AG04450 (cell line): ENCODE results near the gene HYOU1. TPM values are rescaled to one million over a fixed set of nuclear protein-coding genes. Genes with fewer than 3 reads are reported as not detected.

ENCODE experiments used
- CTCF ChIA-PET: fragments of 300-600, 350-600 bp; formaldehyde crosslinking; extraction: SDS; loops from one replicate; lab custom pipeline; 2022; ENCODE audit warnings: antibody characterized with exemption, inconsistent platforms; lab: Charles Lee
- POLR2A ChIA-PET: fragments of 350-600 bp; formaldehyde crosslinking; extraction: SDS; loops from one replicate; lab custom pipeline; 2021; ENCODE audit warnings: antibody characterized with exemption, inconsistent platforms; lab: Yijun Ruan, JAX
- DNase-seq: peaks from one replicate; pipeline ENCODE4 v3.0.0-alpha.2; 2011; ENCODE audit warnings: low read depth, low spot score
- H3K27ac ChIP-seq: one replicate; pipeline ENCODE4 v1.5.1; 2012; ENCODE audit warnings: low read depth, low read length, control low read depth
- H3K27me3 ChIP-seq: one replicate; pipeline ENCODE4 v1.6.0; 2012; ENCODE audit warnings: low read length; ENCODE audit not compliant: control insufficient read depth, insufficient read depth
- H3K4me3 ChIP-seq: 2 replicates; pipeline ENCODE4 v1.5.1; 2011; ENCODE audit warnings: mild to moderate bottlenecking, low read depth, low read length, control low read depth
- H3K9me3 ChIP-seq: 2 replicates; pipeline ENCODE4 v1.5.1; 2012; ENCODE audit warnings: low read length; ENCODE audit not compliant: control insufficient read depth, insufficient read depth
- polyA plus RNA-seq: library from polyadenylated mRNA; depleted of rRNA; stranded (reverse); fragments of >200 nt; gene quantifications from 2 replicates; pipeline ENCODE4 v1.2.3, GENCODE V29; 2011
- TF ChIP-seq, protein P1 (sequence below): IDR thresholded peaks from 2 replicates; pipeline ENCODE4 v1.5.1; 2011; ENCODE audit warnings: low read depth, low read length, control low read depth, inconsistent platforms

The HYOU1 gene
- polyA plus RNA-seq, 1 experiment: 123 TPM

DNA sequence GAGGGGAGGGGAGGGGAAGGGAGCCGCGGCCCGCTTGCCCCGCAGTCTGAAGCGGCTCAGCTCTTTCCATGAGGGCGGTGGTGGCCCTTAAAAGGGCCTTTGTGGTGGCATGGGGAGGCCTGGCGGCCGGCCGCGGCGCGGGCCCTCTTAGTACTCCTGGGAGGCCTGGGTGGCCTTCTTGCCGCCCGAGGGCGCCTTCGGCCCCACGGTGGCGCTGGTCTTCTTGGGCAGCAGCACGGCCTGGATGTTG lies 37.7 kb upstream of the HYOU1 start:
- TF ChIP-seq, protein P1, sequence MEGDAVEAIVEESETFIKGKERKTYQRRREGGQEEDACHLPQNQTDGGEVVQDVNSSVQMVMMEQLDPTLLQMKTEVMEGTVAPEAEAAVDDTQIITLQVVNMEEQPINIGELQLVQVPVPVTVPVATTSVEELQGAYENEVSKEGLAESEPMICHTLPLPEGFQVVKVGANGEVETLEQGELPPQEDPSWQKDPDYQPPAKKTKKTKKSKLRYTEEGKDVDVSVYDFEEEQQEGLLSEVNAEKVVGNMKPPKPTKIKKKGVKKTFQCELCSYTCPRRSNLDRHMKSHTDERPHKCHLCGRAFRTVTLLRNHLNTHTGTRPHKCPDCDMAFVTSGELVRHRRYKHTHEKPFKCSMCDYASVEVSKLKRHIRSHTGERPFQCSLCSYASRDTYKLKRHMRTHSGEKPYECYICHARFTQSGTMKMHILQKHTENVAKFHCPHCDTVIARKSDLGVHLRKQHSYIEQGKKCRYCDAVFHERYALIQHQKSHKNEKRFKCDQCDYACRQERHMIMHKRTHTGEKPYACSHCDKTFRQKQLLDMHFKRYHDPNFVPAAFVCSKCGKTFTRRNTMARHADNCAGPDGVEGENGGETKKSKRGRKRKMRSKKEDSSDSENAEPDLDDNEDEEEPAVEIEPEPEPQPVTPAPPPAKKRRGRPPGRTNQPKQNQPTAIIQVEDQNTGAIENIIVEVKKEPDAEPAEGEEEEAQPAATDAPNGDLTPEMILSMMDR: peak; percentile 68
- CTCF ChIA-PET: interaction anchor here (0.6 to 1.9 kb wide), 15 partner anchors 10 to 405 kb away, joined by 3 to 16 read pairs (median 3); partner anchors contain the start of gene HMBS
- DNase-seq: no peak
- no peaks in the 10 kb centered on the region for H3K27me3 ChIP-seq
- no peaks in the 10 kb centered on the region; the same call in 1 of the 2 replicates for H3K9me3 ChIP-seq
- peak overlapping the region; percentile 70 for H3K27ac ChIP-seq
- POLR2A ChIA-PET: interaction anchor here (0.6 to 2.8 kb wide), 12 partner anchors 9 to 380 kb away, joined by 3 to 49 read pairs (median 4); partner anchors contain the start of genes C2CD2L, CBL, HINFP and HMBS
- peak overlapping the region; percentile 76 for H3K4me3 ChIP-seq

DNA sequence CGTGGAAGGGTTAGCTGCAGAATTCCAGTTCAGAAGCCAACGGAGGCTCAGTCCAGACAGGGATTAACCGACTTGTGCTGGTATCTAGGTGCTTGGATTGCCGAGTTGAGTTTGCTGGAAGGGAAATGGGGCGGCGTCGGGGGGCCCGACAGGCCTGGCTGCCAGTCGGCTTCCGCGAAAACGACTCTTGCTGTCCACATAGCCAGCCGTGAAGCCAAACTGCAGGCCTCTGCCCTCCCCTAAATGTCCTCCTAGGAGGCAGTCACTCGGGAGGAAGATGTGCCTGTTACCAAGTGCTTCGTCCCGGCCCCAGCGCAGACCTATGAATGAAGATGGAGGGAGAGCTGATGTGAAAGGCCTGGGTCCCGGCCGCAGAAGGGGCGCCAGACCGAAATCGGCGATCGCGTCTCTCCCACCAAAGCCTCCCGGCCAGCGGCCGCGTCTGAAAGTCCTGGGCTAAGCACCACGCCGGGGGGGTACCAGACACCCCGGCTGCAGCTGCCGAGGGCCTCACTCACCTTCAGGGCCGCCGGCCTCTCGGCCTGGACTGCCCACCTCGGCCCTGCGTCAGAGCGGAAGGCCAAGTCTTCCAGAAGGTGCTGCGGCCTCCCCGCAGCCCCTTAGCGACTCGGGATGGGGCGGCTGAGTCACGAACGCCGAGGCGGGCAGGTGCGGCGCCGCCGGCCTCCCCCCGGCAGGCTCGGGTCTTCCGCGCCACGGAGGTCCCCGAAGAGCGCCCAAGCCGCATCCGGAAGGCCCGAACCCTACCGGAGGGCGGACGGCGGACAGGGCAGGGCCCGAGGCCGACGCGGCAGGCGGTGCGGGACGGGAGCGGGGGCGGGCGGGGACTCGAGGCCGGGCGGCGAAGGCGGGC lies 37.2 kb upstream of the HYOU1 start:
- Histone ChIP-seq H3K9me3 (no peaks in the 10 kb centered on the region; the same call in 1 of the 2 replicates), H3K4me3 (peak overlapping the region; percentile 76), H3K27ac (peak overlapping the region; percentile 70), H3K27me3 (no peaks in the 10 kb centered on the region)
- ChIA-PET CTCF (interaction anchor here (0.6 to 1.9 kb wide), 14 partner anchors 9 to 405 kb away, joined by 3 to 16 read pairs (median 3); partner anchors contain the start of gene HMBS), POLR2A (interaction anchor here (0.6 to 2.8 kb wide), 13 partner anchors 8 to 381 kb away, joined by 3 to 49 read pairs (median 4); partner anchors contain the start of genes C2CD2L, CBL, DPAGT1 and HINFP)
- DNase-seq: no peak
- TF ChIP-seq, protein P1: no peak

DNA sequence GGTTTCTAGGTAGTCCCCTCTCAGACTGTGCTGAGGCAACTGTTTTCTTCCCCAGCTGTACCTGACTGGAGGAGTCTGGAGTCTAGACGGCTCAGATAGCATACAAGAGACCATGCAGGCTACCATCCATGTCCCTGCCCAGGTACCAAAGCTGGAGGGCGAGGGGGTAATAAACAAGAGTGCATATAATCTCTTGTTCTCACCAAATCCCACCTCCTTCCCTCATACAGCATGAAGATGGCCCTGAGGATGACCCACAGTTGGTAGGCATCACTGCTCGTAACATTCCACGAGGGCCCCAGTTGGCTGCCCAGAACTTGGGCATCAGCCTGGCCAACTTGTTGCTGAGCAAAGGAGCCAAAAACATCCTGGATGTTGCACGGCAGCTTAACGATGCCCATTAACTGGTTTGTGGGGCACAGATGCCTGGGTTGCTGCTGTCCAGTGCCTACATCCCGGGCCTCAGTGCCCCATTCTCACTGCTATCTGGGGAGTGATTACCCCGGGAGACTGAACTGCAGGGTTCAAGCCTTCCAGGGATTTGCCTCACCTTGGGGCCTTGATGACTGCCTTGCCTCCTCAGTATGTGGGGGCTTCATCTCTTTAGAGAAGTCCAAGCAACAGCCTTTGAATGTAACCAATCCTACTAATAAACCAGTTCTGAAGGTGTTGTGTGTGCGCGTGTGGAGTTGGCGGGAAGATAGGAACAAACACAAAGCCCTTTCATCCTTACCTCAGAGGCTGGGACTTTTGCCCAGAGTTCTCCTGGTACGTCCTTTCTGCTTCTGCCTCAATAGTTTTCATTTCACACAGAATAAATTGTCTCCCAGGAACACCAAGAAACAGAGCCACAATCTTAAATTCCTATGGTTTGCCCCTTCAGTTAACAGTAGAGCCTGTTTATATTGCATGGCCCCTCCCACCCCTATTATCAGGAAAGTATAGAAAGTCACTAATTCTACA lies 36.2 kb upstream of the HYOU1 start:
- H3K9me3 ChIP-seq: no peaks in the 10 kb centered on the region; the same call in 1 of the 2 replicates
- no peaks in the 10 kb centered on the region for H3K27me3 ChIP-seq
- CTCF ChIA-PET: interaction anchor here (1.3 to 1.9 kb wide), 3 partner anchors 9 to 104 kb away, joined by 3 to 16 read pairs (median 4); partner anchors contain the start of gene DPAGT1
- peak overlapping the region; percentile 39 for H3K27ac ChIP-seq
- POLR2A ChIA-PET: interaction anchor here (2.5 to 2.8 kb wide), 3 partner anchors 8 to 244 kb away, joined by 23 to 49 read pairs (median 27); partner anchors contain the start of genes C2CD2L and HMBS
- H3K4me3 ChIP-seq: peak overlapping the region; percentile 76
- no peak for DNase-seq
- TF ChIP-seq, protein P1: no peak

DNA sequence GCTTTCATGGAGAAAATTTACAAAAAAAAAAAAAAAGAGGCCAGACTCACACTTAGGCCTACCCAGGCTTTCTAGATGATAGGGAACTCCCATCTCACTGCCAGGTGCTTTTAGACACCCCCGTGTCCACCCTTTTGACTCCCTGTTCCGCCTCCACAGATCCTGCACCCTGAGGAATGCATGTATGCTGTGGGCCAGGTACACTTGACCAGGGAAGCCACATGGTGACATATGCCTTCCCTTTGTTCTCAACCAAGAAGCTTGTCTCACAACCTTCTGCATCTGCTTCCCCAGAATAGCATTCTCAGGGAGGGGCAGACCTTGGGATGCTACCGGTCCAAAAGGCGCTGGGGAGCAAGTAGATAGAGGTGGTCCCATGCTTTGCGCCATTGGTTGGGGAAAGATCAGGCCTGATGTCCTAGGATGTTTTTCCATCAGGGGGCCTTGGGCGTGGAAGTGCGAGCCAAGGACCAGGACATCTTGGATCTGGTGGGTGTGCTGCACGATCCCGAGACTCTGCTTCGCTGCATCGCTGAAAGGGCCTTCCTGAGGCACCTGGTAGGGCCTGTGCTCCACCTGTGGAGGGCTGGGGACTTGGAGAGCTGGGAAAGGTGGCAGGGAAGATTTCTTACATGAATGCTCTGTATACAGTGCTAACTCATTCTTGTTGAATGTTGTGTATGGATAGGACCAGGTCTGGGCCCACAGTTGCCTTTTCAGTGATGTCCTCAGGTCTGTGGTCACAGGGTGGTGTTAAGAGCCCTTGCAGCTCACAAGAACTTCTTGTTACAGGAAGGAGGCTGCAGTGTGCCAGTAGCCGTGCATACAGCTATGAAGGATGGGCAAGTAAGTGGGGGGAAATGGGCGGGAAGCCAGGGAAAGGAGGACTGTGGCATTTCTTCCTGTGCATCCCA lies 35.2 kb upstream of the HYOU1 start:
- Histone ChIP-seq H3K9me3 (no peaks in the 10 kb centered on the region; the same call in 1 of the 2 replicates), H3K27me3 (no peaks in the 10 kb centered on the region), H3K27ac (peak overlapping the region; percentile 21), H3K4me3 (peak overlapping the region; percentile 76)
- TF ChIP-seq, protein P1: no peak
- no peak for DNase-seq
- ChIA-PET CTCF (interaction anchor here (0.7 to 1.9 kb wide), 4 partner anchors 10 to 113 kb away, joined by 3 to 5 read pairs (median 4); partner anchors contain the start of genes CBL, DPAGT1 and SLC37A4), POLR2A (interaction anchor here (1.2 kb wide), 1 partner anchor 25 kb away, joined by 5 read pairs; the partner anchor contains the start of gene VPS11)
